ENCODE measurements around the gene MSH2.

DNA sequence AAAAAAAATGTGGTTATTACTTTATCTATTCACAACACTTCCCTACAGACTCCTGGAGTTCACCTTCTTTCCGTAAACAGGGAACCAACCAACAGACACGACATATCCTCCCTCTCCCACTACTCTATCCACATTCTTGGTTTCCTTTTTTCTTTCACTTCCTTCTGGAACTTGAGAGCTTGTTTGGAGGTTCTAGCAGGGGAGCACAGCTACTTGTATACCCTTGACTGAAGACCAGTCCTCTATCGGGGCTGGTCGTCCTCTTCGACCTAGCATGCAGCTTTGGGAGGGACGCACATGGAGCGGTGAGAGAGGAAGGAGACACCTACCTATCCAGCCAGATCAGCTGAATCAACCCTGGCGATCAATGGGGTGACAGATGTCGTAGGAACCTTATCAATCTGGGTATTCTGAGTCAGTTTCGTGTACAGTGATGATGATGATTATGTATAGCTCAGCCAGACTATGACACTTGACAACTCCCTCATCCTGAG is 43.5 kb upstream of the MSH2 start:
- TF ChIP-seq, protein P1, sequence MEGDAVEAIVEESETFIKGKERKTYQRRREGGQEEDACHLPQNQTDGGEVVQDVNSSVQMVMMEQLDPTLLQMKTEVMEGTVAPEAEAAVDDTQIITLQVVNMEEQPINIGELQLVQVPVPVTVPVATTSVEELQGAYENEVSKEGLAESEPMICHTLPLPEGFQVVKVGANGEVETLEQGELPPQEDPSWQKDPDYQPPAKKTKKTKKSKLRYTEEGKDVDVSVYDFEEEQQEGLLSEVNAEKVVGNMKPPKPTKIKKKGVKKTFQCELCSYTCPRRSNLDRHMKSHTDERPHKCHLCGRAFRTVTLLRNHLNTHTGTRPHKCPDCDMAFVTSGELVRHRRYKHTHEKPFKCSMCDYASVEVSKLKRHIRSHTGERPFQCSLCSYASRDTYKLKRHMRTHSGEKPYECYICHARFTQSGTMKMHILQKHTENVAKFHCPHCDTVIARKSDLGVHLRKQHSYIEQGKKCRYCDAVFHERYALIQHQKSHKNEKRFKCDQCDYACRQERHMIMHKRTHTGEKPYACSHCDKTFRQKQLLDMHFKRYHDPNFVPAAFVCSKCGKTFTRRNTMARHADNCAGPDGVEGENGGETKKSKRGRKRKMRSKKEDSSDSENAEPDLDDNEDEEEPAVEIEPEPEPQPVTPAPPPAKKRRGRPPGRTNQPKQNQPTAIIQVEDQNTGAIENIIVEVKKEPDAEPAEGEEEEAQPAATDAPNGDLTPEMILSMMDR (IDR thresholded peaks at IDR 0.05; ENCODE audit: low read length): no peak
- no peak for TF ChIP-seq EZH2 (IDR thresholded peaks at IDR 0.05; ENCODE audit: borderline replicate concordance, low read length)

All from OCI-LY1 (cell line).